Activated naive CD4-positive, alpha-beta T cell (primary cell): Measurements from ENCODE around the gene CASP10.
A peak's percentile ranks its signal among the peaks of the same experiment; 100 is the strongest.

ENCODE experiments used
- DNase-seq, 4 experiments: peaks; one replicate each; lab custom pipeline; 2025; lab: John Stamatoyannopoulos, UW

The CASP10 gene

DNA sequence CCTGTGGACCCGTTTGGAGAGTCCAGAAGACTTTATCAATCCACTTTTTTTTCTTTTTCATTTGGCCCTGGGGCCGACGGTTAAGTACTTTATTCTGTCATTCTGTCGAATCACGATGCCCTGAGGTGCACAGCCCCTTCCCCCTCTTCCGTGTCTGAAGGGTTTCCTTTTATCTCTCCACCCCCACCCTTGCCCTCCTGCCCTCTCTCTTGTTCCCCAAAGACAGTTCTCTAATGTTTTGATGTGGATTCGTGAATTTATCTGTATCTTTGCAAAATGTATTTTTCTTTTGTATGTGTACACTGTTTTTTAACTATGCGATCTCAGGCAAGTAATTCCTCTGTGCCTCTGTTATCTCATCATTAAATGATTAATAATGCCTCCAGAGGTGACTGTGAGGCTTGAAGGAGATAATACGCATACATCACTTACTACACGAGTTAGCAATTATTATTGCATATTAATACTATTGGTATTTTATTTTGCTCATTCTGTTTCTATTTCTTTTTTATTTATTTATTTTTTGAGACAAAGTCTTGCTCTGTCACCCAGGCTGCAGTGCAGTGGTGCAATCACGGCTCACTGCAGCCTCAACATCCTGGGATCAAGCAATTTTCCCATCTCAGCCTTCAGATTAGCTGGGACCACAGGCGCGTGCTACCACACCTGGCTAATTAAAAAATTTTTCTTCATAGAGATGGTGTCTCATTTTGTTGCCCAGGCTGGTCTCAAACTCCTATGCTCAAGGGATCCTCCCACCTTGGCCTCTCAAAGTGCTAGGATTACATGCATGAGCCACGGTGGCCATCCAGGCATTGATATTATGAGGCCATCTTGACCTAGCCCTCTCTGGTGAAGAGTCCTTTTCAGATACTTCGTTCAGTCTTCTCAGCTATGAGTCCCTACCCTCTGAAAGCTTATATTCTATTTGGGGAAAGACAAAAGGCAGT, 76.0 kb downstream of the CASP10 start:
- no peak for DNase-seq

GRCh38 chr2:201260302-201260800, 77.4 kb downstream of the CASP10 start, which contains the start of gene CASP8:
Gene CASP8 (plus strand): TSS chr2:201260536. CDS start chr2:201266487, 5,951 bp downstream.
- peak in 2 of 4 experiments; percentile 24 to 49 for DNase-seq

DNA sequence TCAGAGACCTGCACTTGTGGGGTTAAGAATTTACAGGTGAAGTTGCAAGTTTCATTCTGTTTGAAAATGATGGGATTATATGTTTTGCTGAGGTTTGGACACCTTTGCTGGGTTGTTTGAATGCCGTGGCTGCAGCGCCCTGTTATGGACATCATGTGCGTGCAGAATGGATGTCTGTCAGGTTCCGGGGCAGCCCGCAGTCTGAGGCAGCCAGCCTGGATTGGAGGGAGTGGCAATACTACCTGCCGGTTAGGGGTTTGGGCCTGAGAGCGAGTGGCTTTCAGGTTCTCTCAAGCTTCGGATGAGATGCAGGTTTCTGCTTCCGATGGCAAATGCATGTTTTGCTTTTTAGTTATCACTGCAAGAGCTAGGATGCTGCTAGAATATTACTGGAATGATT, 78.5 kb downstream of the CASP10 start:
- DNase-seq = peak in 2 of 4 experiments; percentile 43 to 54

DNA sequence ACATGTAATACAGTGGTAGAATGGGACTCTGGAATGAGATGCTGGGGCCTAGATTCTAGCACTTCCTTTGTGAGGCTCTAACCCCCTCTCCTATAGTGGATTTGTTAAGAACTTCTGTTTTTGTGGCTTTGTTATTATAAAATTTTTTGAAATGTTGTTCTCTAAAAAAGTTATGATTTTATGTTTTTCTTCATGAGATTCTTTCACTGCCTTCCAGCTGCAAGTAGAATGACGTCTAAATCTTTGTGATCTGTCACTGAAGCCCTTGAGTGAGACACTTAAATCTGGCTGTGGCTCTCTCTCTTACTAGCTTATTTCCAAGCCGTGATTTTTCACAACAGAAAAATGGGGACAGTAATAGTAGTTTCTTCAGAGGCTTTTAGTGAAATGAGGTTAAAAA, 79.0 kb downstream of the CASP10 start:
- DNase-seq = no peak

DNA sequence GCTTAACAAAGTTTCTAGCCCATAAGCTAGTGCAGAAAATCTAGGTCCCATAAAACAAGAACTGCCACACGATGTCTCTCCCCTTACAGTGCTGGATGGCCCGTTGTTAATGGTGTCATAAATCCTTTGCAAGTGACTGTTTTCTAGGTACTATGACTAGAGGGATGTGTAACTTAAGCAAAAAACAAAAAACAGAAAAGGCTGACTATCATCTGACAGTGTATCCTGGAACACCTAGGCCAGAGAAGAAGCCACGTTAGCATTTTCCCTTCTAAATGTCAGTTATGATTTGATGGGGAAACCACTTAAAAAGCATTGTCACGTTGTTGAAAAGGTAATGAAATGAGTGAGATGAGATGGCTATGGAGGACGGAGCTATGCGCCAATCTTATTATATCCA, 79.8 kb downstream of the CASP10 start:
- no peak for DNase-seq

DNA sequence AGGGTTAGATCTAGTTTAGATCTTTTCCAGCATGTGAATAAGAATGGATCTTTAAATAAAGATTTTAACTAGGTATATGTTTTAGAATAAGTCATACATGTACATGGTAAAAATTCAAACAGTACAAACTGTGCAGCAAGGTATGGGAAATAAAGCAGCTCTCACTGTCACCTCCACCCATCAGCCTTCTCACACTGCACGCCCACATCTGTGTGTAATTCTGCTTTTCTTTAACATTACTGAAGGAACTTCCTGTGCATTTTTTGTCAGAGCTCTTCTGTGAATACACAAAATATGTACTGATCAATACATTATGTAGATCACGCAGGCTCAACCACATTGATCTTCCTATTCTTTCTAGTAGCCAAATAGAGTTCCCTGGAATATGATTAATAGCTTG, 80.8 kb downstream of the CASP10 start:
- no peak for DNase-seq

DNA sequence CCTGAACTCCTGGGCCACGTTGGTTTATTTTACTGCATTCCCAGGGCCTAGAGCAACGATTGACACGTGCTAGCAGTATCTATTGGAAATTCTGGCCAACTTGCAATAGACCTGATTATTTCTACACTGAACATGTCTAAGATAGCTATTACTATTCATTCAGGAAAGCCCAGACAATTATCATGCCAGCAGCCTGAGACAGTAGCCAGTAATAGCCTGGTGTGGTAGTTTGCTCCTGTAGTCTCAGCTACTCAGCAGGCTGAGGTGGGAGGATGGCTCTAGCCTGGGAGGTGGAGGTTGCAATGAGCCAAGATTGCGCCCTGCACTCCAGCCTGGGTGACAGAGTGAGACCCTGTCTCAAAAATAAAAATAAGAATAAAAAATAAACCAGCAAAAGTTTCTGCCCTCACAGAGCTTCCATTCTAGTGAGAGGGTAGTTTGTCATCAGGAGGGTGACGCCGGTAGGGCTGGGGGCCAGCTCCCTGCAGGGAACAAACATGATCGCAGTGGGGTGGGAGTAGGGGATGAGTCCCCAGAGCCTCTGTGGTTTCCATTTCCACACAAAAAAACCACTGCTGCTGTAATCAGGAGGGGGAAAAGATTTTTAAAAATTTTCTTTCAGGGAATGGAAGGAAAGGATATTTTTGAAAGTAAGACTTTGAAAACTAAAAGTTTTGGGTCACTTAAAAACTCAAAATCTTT, 81.7 kb downstream of the CASP10 start:
- DNase-seq = no peak

GRCh38 chr2:201266629-201267028, 83.7 kb downstream of the CASP10 start:
- DNase-seq = no peak

GRCh38 chr2:201267278-201268030, 84.5 kb downstream of the CASP10 start:
- no peak for DNase-seq

DNA sequence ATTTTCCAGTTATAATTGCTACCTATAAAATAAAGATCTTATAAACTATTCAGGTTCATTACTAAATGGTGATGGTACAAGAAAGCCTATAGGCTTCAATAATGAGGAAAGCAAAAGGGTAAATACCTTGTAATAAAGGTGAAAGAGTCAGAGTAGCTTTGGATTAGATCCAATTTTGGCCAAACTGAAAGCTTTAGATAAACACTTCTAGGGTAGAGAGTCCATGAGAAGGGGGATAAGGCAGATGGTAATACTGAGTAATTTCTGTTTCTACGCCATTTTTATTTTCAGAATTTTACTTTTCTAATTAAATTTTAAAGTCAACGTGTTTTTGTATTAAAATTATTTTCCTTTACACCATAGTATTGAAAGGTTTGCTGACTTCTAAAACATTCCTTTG, 86.8 kb downstream of the CASP10 start:
- DNase-seq = no peak

DNA sequence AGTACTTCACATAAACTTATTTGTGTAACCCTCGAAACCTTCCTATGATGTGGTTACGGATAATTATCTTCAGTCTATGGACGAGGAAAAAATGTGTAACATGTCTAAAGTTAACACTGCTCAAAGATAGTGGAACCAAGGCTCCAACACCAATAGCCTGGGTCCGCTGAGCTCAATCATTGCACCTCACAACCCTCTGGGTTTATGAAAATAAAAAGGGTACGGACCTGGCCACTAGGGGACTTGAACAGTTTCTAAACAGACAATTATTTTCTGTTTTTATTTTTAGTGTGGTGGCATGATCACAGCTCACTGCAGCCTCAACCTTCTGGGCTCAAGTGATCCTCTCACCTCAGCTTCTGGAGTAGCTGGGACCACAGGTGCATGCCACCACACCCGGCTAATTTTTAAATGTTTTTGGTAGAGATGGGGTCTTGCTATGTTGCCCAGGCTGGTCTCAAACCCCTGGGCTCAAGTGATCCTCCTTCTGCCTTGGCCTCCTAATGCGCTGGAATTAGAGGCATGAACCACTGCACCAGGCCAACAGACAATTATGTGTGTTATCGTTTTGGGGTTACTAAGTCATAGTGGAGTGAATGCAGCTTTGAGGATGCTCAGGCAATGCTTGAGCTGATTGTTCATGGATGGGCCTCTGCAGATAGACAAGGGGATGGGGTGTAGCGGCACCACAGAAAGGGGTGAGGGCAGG, 87.5 kb downstream of the CASP10 start:
- no peak for DNase-seq

GRCh38 chr2:201271917-201272316, 89.0 kb downstream of the CASP10 start:
- no peak for DNase-seq

- DNase-seq = no peak
Observed at GRCh38 chr2:201273330-201273983, 90.5 kb downstream of the CASP10 start.

DNA sequence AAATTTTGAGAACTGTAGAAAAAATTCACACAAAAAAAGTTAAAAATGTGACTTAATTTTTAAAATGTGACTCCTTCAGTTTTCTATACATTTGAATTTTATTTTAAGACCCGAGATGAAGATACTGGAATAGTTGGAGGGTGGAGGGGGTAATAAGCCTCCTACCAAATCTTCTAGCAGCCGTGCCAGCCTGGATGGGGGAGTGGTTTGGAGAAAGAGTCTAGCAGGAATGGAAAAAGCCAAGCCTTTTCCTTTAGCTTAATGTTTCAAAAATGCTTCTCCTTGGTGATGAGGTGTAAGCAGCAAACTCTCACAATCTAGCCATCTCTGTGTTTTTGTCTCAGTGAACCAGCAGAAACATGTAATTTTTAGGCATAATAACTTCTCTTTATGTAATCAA, 92.1 kb downstream of the CASP10 start:
- no peak for DNase-seq

GRCh38 chr2:201275990-201276389, 93.0 kb downstream of the CASP10 start:
- DNase-seq = no peak

DNA sequence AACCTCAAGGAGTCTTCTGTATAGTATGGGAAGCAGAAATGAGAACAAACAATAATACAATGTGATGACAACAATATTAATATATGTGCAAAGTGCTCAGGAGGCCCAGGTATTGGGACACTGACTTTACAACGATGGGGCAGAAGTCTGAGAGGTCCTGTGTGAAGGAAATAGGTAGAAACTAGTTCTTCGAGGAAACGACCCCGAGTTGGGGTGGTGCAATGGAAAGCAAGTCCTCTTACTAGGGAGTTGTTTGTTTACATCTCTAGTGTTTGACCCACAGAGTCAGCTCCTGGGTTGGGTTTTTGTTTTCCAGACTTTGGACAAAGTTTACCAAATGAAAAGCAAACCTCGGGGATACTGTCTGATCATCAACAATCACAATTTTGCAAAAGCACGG, 93.6 kb downstream of the CASP10 start:
- DNase-seq = no peak
